Activated gamma-delta T cell (primary cell): ENCODE results near the gene RUNX2.

Experiments used
- DNase-seq: peaks from one replicate; lab custom pipeline; 2025; lab: John Stamatoyannopoulos, UW

The RUNX2 gene

DNA sequence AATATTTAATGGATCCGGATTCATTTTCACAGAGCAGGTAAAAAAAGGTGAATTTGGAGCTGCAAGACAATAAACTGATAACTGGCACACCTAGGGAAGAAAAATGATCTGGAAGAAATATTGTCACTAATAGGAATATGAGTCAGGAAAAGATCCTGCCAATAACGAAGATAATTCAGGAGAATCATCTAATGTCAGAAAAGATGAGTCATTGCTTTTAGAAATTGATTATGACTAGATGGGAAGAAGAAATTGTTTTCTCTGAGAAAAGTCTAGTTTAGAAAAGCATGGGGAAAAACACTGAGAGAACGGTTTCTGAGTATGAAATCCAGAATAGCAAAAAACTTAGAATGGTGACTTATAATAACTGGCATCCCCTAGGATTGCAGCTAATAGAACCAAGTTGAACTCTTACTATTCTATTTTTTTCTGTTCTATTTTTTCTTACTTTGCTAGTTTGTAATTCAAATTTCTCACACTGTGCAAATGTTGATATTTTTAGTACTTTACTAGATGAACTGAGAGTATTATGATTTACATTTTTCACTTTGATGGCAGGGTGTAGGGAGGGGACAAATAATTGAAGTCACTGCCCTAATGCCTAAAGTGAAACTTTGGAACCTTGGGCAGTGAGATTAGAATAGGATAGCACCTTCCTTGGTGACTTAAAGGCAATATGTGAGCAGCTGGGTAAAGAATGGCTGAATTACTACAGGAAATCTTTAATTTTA is 87.8 kb downstream of the RUNX2 start:
- no peak for DNase-seq

DNA sequence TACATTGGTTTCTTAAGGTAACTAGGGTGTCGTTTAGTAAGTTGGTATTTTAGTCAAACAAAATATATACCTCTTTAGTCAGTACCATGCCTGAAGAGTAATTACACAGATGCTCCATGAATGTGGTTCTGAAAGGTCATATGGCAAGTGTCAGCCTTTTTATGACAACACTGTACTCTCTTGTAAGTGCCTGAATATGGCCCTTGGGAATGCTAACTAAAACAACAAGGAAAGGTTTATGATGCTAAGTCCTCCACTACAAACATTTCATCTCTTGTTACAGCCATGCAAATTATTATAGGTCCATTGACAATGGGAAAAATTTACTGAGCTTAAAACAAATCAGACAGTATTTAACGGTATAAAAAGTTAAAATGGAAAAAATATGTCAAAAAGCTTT is 88.6 kb downstream of the RUNX2 start:
- no peak for DNase-seq

DNA sequence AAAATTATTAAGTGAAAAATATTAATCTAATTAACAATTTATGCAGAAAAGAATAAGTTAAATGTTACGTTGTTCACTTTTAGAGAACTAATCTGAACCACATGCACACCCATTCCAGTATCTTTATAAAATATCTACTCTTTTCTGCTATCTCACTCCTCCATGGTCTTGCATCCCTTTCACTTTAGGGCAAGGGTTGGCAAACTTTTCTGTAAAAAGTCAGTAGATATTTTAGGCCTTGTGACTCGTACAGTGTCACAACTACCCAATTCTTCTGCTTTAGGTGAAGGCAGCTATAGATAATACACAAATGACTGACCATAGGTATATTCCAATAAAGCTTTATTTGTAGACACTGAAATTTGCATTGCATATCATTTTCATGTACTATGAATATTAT is 89.3 kb downstream of the RUNX2 start:
- no peak for DNase-seq

DNA sequence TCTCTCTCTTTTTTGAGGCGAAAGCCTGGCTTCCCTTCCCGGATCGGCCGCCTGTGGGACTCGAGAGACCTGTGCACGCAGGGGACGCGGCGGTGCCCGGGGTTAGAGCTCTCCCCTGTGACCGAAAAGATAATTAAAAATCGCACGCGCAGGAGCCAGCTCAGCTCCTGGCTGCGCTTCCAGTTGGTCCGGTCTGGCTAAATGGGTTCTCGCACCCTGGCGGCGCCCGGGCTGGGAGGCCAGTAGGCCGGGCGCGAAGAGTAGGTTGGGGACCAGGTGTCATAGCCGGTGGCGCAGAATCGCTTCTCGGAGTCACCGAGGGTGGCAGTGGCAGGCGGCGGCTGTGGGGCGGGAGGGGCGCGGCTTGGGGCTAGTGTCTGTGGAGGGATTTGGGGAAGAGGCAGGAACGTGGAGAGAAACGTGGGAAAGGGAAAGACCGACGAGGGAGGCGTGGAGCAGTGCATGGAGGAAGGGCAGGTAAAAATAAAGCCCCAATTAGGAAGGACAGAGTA is 91.5 kb downstream of the RUNX2 start:
- no peak for DNase-seq

DNA sequence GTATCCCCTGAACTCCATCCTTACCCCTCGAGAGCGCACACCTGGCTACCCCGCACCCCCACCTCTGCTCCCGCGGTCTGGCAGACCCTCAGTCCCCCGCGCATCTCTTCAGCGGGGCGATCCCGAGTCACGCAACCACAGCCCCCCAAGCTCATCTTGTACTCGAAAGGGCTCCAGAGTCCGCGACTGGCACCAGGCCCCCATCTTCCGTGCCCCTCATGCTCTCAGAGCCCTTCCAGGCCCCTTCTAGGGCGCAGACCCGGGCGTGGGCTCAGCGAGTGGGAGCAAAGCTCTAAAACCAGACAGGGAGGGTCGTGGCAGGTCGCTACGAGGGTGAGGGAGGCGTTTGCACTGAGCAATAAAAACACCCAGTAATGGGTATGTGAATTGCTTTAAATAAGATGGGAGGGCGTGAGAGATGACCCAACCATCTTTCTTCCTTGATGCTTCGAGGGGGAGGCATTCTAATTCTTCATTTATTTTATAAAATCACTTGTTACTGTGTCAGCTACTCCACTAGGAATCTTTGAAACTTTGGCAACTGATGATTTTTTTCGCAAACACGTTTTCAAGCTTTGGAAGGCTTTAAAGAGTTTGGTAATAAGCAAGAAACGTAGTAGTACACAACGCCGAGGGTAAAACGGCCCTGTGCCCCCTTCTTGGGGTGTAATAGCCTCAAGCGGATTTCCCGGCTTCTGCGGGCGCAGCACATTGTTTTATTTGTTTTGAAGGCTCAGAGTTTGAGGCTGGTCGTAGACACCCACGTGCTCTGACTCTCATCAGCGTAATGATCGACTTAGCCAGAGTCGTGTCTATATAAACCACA is 92.2 kb downstream of the RUNX2 start:
- no peak for DNase-seq

DNA sequence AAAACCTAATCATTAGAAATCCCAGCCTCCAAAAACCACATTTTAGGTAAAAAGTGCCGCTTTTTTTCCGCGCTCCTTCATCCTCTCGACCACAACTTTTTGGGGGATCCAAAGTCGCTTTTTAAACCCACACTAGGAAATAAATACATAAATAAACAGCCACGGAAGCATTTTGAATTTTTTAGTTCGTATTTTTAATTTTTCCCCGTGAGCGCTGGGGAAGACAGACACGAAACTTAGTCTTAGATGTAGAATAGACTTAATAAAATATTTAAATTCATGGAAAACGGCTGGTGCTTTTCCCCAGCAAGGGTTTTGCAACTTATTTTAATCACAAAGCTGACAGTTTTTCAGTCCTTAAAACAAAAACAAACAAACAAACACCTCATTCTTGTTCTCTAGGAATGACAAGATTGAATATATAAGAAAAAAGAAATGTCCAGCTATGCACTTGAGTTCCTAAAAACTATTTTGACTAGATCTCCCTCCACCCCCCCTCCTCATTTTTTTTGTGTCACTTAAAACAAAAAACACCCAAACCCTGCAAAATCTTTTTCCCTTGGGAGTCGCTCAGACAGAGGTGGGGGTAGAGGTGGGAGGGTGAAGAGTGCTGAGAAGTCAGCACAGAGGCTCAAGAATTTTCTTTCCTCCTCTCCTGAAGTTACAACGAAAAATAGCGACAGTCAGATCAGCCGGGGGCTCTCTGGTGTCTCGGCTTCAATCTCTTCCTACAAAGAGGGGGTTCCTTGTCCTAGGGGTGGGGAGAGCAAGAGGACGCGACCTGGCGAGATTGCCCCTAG is 93.0 kb downstream of the RUNX2 start:
- DNase-seq: no peak

DNA sequence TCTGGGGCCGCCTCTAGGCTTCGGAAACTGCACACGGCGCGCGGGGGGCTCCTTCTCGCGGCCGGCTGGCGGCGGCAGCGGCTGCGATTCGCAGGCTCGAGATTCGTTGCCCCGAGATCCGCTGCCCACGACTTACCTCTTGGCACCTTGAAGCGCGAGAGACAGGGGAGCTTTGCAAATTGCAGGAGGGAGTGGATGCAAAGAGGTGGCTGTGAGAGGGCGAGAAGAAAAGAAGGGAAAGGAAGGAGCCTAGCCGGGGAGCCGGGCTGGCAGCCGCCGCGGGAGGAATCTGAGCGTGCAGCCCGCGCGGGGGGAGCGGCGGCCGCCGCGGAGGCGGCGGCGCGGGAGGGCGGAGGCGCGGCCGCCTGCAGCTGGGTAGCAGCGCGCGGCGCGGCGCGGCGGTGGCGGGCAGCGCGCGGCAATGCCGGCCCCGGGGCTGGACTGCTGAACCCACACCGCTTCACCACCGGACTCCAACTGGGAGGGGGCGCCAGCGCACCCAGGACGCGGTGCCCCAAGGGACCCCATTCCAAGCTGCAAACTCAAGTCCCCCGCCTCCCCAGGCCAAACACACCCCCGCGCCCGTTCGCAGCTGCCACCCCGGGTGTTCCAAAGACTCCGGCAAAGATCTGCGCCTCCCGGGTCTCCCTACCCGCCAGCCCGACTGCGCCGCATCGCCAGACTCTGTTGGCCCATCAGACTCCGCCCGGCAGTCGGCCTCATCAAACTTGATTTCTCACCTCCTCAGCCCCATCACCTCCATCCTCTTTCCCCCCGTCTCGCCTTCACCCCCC is 93.8 kb downstream of the RUNX2 start:
- DNase-seq: peak; percentile 50

DNA sequence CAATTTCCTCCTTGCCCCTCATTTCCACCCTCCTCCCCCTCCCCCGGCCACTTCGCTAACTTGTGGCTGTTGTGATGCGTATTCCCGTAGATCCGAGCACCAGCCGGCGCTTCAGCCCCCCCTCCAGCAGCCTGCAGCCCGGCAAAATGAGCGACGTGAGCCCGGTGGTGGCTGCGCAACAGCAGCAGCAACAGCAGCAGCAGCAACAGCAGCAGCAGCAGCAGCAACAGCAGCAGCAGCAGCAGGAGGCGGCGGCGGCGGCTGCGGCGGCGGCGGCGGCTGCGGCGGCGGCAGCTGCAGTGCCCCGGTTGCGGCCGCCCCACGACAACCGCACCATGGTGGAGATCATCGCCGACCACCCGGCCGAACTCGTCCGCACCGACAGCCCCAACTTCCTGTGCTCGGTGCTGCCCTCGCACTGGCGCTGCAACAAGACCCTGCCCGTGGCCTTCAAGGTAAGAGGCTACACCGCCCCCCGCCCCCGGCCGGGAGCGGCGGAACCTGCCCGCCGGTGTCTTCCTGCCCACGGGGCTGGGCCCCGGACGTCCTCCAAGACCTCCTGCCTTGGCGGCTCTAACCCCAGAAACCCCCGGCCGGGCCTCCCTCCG is 94.5 kb downstream of the RUNX2 start:
- DNase-seq: peak; percentile 63

DNA sequence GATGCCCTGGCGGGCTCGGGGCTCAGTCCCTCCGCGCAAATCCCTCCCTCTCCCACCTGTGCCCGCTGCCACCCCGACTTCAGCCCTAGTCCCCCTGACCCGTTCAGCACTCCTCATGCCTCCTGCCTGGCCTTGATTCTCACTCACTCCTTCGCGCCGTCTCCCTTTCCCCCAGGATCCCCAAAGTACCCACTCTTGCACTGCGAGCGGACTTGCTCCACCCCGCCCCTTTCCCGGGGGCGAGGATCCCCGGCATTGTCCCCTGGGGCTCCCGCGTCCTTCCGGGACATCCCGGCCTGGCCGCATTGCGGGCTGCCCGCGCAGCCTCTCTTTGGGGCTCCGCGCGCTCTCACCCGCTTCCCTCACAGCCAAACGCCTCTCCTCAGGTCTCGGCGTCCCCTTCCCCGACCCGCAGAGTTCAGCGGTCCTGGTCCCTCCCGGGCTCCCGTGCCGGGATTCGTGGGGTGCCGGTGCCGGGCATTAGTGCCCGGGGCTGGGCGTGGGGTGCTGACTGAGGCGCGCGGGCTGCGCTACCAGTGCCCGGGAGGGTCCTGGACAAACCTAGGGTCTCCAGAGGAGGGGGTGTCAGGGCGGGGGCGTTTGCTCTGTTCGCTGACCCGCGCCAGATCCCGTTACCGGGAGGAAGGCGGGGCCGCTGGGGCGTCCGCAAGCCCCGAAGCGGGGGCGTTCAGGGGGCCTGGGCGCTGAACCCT is 95.1 kb downstream of the RUNX2 start:
- no peak for DNase-seq

DNA sequence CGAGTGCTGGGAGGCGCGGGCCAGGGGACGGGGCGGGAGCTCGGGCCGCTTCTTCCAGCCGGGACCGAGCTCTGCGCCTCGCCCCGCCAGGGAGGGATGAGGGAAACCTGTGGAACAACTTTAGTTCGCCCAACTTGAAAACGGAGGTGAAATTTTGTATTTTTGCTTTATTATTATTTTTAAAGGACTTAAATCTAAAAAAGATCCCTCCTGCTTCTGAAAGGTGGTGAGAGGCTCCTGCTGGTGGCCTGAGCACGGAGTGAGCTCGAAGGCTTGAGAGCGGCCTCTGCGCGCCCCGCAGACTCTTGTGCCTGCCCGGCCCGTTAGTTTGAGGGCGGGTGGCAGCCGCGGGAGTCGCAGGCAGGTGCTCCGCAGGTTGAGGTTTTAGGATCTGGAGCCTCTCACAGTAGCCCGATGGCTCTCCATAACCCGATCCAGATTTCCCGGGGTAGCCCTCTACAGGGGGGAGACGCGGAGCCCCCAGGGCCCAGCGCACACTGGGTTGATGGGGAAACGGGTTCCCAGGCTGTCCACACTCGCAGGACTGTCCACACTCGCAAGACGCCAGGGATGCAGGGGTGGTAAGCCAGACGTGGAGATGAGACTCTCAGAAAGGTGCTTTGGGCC is 95.8 kb downstream of the RUNX2 start:
- DNase-seq: no peak

DNA sequence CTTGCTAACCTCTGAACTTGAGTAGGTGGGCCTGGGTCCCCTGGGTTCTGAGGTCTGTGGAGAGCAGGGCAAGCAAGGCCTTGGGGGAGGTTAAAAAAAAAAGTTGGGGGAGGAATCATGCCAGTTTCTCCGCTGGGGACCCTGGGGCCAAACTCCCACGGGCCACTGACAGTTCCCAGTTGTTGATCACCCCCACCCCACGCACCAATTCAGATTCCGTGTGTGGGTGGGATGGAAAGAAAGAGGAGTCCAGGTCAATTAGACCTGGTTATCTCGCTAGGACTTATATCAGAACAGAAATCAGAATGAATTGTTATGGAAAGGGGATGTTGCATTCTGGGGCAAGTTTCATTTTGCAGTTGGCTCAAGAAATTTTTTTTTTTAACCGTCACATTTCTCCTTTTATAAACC is 96.3 kb downstream of the RUNX2 start:
- no peak for DNase-seq

DNA sequence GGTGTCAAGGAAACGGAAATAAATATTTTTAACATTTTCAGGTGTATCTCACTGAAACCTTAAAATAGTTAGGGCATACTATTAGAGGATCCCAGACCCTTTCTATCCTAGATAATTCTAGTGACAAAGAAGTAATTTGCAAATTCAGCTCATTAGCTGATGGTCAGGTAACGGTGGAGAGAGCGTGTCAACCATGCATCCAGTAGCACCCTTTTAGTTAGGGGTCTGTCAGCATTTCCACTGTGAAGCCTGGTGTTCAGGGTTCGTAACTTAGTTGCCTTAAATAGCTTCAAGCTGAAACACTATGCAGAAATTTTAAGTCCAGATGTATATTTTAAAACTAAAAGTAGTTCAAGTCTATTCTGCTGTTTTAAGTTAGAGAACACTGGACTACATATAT is 98.1 kb downstream of the RUNX2 start:
- no peak for DNase-seq

DNA sequence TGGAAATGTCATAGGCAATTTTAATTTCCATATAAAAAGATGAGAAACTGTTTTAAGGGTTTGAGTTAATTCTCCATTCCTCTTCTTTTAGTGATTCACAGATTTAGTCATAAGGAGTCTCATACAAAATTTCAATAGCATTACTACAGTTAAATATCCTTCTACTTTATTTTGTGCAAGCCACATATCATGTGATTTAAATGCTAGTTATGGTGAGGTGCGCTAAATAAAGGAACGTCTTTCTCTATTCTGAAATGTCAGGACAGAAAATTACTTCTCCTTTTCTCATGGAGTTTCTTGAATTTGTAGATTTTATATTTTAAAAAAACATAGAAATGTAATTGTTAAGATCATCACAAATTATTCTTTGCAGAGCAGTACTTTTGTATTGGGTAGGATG is 99.6 kb downstream of the RUNX2 start:
- no peak for DNase-seq

DNA sequence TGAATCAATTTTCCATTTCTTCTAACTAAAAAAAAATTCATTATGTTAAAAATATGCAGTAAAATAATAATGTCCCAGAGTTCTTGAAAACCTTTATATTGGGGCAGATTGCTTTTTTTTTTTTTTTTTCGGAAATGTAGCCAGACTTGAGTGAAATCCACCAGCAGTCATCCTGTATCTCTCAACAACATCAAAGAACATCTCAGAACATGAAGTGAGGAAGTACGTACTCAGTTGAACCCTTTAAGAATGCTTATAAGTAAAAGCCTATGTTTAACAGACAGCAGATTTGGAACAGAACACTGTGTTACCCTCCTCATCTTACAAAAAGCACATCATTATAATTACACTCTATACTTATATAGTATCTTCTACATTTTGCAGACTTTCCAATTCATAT is 100.6 kb downstream of the RUNX2 start:
- DNase-seq: no peak

DNA sequence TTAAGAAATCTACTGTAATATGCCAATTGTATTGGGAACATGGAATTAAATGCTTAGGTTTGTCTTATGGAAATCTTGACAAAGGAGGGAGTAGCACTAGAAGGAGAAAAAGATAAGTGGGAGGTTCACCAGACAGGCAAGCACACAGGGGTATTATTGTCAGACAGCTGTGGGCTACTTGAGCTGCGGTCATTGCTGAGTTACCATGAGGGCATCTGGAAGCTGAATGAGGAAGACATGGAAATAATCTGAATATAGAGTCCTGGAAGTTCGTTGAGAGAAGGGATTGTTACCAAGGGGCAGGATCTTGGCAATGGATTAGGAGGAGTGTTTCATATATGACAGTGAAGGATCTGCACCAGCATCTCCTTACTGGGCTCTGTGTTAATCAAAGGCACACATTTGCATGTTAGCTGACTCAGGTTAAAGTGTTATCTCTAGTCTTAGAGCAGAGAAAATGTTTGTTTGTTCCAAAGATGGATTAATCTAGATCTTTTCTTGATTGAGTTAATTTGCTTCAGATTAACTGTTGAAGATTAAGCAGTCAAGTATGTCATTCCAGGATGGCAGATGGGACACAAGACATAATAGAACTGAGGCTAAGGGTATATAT is 102.6 kb downstream of the RUNX2 start:
- no peak for DNase-seq

DNA sequence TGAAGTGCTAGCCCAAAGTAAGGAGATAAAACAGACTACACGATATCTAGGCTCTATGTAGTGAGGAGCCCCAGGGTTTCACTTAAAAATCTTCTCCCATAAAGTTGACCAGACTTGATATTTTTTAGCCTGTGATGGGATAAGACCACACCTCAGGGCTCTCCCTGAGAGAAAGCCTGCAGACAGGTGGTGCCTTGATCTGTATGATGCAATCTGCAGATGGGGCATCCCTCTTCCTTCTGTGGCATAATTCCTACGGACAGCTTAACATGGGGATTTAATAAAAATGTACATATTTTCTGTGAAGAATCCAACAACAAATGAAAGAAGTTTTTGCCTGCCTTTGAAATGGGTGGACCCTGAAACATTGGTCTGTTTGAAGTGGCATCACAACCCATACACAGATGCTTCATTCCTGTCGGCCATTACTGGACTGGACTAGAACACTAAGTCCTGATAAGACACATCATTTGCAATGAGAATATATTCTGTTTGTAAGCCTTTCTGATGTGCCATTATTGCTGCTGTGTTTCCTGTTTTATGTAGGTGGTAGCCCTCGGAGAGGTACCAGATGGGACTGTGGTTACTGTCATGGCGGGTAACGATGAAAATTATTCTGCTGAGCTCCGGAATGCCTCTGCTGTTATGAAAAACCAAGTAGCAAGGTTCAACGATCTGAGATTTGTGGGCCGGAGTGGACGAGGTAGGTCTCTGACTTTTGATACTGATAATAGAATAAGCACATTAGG is 103.4 kb downstream of the RUNX2 start:
- no peak for DNase-seq

DNA sequence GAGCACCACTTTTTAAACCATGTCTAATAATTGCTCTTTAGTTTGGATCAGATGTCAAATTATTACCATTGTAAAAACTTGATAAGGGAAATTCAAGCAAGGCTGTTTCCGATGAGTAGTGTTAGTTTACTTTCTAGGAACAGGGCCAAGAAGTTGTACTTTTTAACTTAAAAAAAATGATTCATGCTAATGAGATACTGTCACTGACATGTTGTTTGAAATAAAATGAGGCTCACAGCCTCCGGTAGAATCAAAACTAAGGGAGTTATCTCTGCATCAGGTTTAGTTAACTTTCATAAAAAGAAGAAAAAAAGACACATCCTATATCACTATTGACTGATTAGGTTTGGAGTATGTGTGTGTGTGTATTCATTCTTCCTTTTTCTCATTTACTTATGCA is 104.8 kb downstream of the RUNX2 start:
- no peak for DNase-seq

DNA sequence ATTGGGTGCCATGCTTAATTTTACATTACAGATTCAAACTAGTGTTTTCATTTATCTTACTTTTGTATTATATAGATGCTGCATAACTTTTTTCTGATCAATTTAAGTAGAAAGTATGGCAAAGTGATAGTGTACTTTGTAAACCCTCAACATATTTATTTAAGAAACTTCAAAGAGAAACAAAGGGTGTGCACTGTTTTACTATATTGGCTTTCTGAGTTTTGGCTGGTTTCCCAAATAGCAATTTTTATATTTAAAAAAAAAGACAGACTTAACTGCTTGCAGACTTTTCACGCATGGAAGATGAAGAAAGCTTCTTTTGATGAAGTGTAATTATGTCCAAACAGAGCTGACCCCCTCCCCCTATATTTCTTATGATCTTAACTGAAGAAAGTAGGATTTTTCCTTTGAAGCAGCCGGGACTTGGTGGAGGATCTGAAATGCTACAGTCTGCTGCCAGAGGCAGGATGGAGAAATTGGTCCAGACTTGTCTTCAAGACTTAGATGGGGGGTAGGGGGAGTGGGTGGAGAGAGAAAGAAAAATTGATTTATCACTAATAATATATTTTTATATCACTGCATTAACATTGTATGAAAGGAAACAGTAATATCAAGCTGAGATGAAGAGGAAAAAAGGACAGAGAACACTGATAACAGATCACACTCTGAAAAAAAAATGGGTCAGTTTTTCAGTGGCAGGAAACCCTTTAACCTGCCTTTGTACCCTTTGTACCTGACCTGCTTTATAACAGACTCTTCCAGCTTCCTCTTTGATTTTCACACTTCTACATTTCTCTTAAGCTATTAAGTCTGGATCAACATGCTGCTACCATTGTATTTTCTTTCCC is 105.6 kb downstream of the RUNX2 start:
- DNase-seq: no peak
